Parathyroid adenoma (tissue), 2 donors: ENCODE results near the gene DYNLT2.

Experiments used
- H2AFZ ChIP-seq: fragments of 300-600 bp; sonication (generic); one replicate; pipeline ENCODE4 v1.7.0; 2017; ENCODE audit warnings: antibody characterized with exemption, mild to moderate bottlenecking
- H3K27ac ChIP-seq: fragments of 300-600 bp; sonication (generic); one replicate; pipeline ENCODE4 v1.7.0; 2017
- H3K27me3 ChIP-seq: fragments of 300-600 bp; sonication (generic); one replicate; pipeline ENCODE4 v1.7.0; 2017; ENCODE audit warnings: low read length; ENCODE audit not compliant: control insufficient read depth, insufficient read depth
- H3K36me3 ChIP-seq: fragments of 300-600 bp; sonication (generic); one replicate; pipeline ENCODE4 v1.7.0; 2017; ENCODE audit warnings: low read length; ENCODE audit not compliant: control insufficient read depth, insufficient read depth
- H3K4me1 ChIP-seq: fragments of 300-600 bp; sonication (generic); one replicate; pipeline ENCODE4 v1.7.0; 2017; ENCODE audit warnings: control low read depth
- H3K4me2 ChIP-seq: fragments of 300-600 bp; sonication (generic); one replicate; pipeline ENCODE4 v1.7.0; 2017; ENCODE audit warnings: low read length
- H3K4me3 ChIP-seq: fragments of 300-600 bp; sonication (generic); one replicate; pipeline ENCODE4 v1.7.0; 2017; ENCODE audit warnings: low read depth, low read length
- H3K79me2 ChIP-seq: fragments of 300-600 bp; sonication (generic); one replicate; pipeline ENCODE4 v1.7.0; 2017; ENCODE audit warnings: control low read depth
- H3K9ac ChIP-seq: fragments of 300-600 bp; sonication (generic); one replicate; pipeline ENCODE4 v1.7.0; 2017; ENCODE audit warnings: mild to moderate bottlenecking
- H3K9me3 ChIP-seq: fragments of 300-600 bp; sonication (generic); one replicate; pipeline ENCODE4 v1.7.0; 2017; ENCODE audit warnings: low read length; ENCODE audit not compliant: control insufficient read depth
- TF ChIP-seq, protein P1 (sequence below): fragments of 300-600 bp; sonication (generic); IDR thresholded peaks from one replicate; pipeline ENCODE4 v1.7.0; 2017; ENCODE audit warnings: antibody characterized with exemption, mild to moderate bottlenecking
- donor health status: primary hyperparathyroidism.

DYNLT2 gene

DNA sequence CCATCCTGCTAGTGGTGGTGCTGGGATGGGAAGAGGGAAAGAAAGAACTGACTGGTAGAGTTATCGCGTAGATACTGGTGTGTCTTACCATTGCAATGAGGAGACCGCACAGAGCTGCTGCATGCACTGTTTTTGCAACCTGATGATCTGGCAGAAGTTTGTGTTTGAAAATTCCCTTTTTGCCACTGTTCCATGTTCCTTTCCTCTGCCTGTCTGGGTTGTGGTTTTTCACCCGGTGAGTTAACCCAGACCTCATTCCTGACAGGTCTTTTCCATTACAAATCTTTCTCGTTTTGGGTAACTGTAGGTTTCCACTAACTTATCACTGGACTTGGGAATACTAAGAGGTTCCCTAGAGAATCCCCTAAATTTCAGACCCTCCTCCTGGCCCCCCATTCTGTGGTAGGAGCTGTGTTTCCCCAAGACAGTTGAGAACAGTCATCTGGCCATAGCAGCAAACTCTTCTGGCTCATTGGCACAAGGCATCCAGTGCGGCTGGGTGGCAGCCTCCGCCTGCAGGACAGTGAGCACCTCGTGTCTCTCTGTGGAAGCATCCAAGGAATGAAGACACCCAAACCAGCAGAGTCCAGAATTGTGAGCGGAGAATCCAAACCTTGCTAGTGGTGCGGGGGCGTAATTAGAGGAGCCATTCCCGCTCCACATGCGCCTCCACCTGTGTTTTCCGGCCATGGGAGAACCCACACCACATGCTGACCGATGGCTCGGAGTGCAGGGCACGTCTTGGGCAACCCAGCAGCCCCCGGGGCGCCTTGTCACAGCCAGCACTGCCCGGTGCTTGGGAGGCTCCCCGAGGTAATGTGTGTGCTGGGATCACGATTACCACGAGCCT lies 32.8 kb upstream of the DYNLT2 start:
- H3K79me2 ChIP-seq, result no peaks in the 10 kb centered on the region
- H3K4me1 ChIP-seq, result no peaks in the 10 kb centered on the region

DNA sequence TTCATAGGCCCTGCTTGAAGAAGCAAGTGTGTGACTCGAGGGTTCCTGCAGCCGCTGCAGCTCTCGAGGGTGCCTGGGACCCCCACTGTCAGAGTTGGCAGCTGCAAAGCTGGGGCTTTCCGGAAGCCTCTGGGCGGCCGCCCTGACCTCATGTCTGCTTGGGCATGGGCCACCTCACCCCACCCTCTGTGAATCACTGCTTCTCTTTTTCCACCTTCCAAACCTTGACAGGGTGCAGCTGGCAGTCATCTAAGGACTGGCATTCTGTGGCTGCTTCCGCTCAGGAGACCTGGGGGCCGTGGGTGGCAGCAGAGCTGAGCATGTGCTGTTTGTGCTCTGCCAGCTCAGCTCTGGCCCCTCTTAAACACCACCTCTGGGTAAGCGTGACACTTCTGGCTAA lies 32.0 kb upstream of the DYNLT2 start:
- Histone ChIP-seq H3K4me1 (no peaks in the 10 kb centered on the region), H3K9ac (no peak overlapping the region), H3K36me3 (no peaks in the 10 kb centered on the region), H3K27ac (no peak overlapping the region), H3K4me2 (no peak overlapping the region), H3K79me2 (no peaks in the 10 kb centered on the region), H3K4me3 (no peak overlapping the region), H2AFZ (no peak overlapping the region), H3K9me3 (no peaks in the 10 kb centered on the region), H3K27me3 (no peaks in the 10 kb centered on the region)
- TF ChIP-seq, protein P1, sequence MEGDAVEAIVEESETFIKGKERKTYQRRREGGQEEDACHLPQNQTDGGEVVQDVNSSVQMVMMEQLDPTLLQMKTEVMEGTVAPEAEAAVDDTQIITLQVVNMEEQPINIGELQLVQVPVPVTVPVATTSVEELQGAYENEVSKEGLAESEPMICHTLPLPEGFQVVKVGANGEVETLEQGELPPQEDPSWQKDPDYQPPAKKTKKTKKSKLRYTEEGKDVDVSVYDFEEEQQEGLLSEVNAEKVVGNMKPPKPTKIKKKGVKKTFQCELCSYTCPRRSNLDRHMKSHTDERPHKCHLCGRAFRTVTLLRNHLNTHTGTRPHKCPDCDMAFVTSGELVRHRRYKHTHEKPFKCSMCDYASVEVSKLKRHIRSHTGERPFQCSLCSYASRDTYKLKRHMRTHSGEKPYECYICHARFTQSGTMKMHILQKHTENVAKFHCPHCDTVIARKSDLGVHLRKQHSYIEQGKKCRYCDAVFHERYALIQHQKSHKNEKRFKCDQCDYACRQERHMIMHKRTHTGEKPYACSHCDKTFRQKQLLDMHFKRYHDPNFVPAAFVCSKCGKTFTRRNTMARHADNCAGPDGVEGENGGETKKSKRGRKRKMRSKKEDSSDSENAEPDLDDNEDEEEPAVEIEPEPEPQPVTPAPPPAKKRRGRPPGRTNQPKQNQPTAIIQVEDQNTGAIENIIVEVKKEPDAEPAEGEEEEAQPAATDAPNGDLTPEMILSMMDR, result no peak

More for the DNA sequence above, 32.8 kb upstream of the DYNLT2 start:
- no peak overlapping the region for H3K27ac ChIP-seq
- no peak overlapping the region for H2AFZ ChIP-seq
- H3K9ac ChIP-seq, result no peak overlapping the region
- H3K9me3 ChIP-seq, result no peaks in the 10 kb centered on the region
- H3K4me3 ChIP-seq, result no peak overlapping the region
- TF ChIP-seq, protein P1, result no peak
- no peaks in the 10 kb centered on the region for H3K36me3 ChIP-seq
- H3K27me3 ChIP-seq, result no peaks in the 10 kb centered on the region
- H3K4me2 ChIP-seq, result no peak overlapping the region

DNA sequence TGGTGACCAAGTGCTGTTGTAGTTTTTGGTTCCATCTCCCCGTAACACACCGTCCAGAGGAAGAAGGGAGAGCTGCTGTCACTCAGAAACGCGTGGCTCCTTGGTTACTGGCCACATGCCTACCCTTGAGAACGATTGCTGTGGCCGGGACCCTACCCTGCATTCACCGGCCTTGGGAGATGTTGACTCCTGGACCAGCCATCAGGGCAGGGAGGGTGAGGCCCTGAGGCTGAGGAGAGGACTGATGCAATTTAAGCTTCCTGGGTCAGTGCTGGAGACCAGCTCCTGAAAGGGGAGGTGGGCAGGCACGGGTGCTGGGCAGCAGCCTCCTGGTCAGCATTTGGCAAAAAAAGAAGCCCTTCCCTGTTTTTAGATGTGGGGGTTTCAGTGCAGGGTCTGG lies 31.6 kb upstream of the DYNLT2 start:
- Histone ChIP-seq H3K27me3 (no peaks in the 10 kb centered on the region), H3K4me2 (no peak overlapping the region), H2AFZ (no peak overlapping the region), H3K9ac (no peak overlapping the region), H3K4me1 (no peaks in the 10 kb centered on the region), H3K36me3 (no peaks in the 10 kb centered on the region), H3K9me3 (no peaks in the 10 kb centered on the region), H3K27ac (no peak overlapping the region), H3K79me2 (no peaks in the 10 kb centered on the region), H3K4me3 (no peak overlapping the region)
- TF ChIP-seq, protein P1, result no peak

DNA sequence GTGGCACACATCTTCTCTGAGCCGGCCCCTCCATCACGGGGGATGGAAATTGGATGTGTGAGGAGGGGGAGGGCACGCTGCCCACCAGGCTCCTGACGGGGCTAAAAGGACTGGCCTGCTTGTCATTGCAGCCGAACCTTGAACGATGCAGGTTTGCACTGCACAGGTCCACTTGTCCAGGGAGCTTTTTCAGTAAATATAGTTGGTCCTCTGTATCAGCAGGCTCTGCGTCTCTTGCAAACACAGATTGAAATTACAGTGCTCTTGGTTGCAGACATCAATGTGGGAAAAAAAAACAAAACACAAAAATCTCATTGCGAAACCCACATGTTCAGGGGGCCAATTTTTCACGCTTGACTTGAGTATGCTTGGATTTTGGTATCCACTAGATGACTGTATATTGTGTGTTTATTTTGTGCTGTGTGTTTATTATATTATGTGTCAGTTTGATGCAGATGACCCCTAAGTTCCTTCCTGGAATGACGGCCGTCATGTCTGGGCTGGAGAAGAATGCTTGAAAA lies 29.3 kb upstream of the DYNLT2 start:
- TF ChIP-seq, protein P1, result no peak
- H3K9me3 ChIP-seq, result no peaks in the 10 kb centered on the region
- no peak overlapping the region for H3K4me3 ChIP-seq
- H3K9ac ChIP-seq, result no peak overlapping the region
- H3K4me2 ChIP-seq, result no peak overlapping the region
- no peaks in the 10 kb centered on the region for H3K4me1 ChIP-seq
- no peaks in the 10 kb centered on the region for H3K36me3 ChIP-seq
- H2AFZ ChIP-seq, result no peak overlapping the region
- no peak overlapping the region for H3K27ac ChIP-seq
- H3K79me2 ChIP-seq, result no peaks in the 10 kb centered on the region
- no peaks in the 10 kb centered on the region for H3K27me3 ChIP-seq
